CD4-positive, alpha-beta T cell treated with Interleukin-6 for 4 hours (primary cell): ENCODE measurements around the gene ACCSL.
A peak's percentile ranks its signal among the peaks of the same experiment; 100 is the strongest.

Experiments used
- DNase-seq: peaks from one replicate; pipeline ENCODE4 v3.0.0-alpha.2; 2020; ENCODE audit warnings: mixed read lengths

The ACCSL gene

GRCh38 chr11:44065841-44066731, 18.3 kb downstream of the ACCSL start, which contains the start of gene ACCS:
ACCS (plus strand) TSS chr11:44066270; CDS start chr11:44067628, 1,358 bp downstream.
- peak; percentile 94 for DNase-seq

GRCh38 chr11:44066732-44067141, 19.0 kb downstream of the ACCSL start:
- DNase-seq, result peak; percentile 3

- no peak for DNase-seq
Observed at GRCh38 chr11:44067266-44067665, 19.5 kb downstream of the ACCSL start.

- no peak for DNase-seq
Observed at GRCh38 chr11:44068180-44068579, 20.4 kb downstream of the ACCSL start.

GRCh38 chr11:44071157-44071556, 23.4 kb downstream of the ACCSL start:
- no peak for DNase-seq

- no peak for DNase-seq
Observed at GRCh38 chr11:44072757-44073658, 25.2 kb downstream of the ACCSL start.

GRCh38 chr11:44078794-44079193, 31.0 kb downstream of the ACCSL start:
- no peak for DNase-seq

GRCh38 chr11:44079376-44079775, 31.6 kb downstream of the ACCSL start:
- DNase-seq, result no peak

- no peak for DNase-seq
Observed at GRCh38 chr11:44080951-44081350, 33.2 kb downstream of the ACCSL start.

GRCh38 chr11:44082645-44083044, 34.9 kb downstream of the ACCSL start:
- no peak for DNase-seq

- no peak for DNase-seq
Observed at GRCh38 chr11:44083433-44083832, 35.7 kb downstream of the ACCSL start.

- no peak for DNase-seq
Observed at GRCh38 chr11:44083906-44084305, 36.1 kb downstream of the ACCSL start.

GRCh38 chr11:44085330-44085729, 37.5 kb downstream of the ACCSL start:
- DNase-seq, result no peak

- DNase-seq, result no peak
Observed at GRCh38 chr11:44088377-44088776, 40.6 kb downstream of the ACCSL start.

GRCh38 chr11:44088871-44089270, 41.1 kb downstream of the ACCSL start:
- no peak for DNase-seq

GRCh38 chr11:44090539-44090938, 42.8 kb downstream of the ACCSL start:
- DNase-seq, result no peak

- DNase-seq, result peak; percentile 88
Observed at GRCh38 chr11:44094260-44094868, 46.6 kb downstream of the ACCSL start.

GRCh38 chr11:44095506-44096359, 48.0 kb downstream of the ACCSL start, which contains the start of gene EXT2:
EXT2 (plus strand) TSS chr11:44095678; CDS start chr11:44107713, 12,035 bp downstream.
- DNase-seq, result peak; percentile 90

- DNase-seq, result peak; percentile 3
Observed at GRCh38 chr11:44096360-44097185, 48.8 kb downstream of the ACCSL start.

- no peak for DNase-seq
Observed at GRCh38 chr11:44097821-44098220, 50.0 kb downstream of the ACCSL start.

GRCh38 chr11:44101098-44101497, 53.3 kb downstream of the ACCSL start:
- no peak for DNase-seq
